ENCODE results near the gene ZSWIM4.
"Not testable (repeated sequence)": the region's sequence is repeated elsewhere in the genome, so short reads cannot be mapped to it uniquely, and the experiment has no call there.

The ZSWIM4 gene
- 10.9 to 14.5 reads per million in 2 donors for total RNA-seq

DNA sequence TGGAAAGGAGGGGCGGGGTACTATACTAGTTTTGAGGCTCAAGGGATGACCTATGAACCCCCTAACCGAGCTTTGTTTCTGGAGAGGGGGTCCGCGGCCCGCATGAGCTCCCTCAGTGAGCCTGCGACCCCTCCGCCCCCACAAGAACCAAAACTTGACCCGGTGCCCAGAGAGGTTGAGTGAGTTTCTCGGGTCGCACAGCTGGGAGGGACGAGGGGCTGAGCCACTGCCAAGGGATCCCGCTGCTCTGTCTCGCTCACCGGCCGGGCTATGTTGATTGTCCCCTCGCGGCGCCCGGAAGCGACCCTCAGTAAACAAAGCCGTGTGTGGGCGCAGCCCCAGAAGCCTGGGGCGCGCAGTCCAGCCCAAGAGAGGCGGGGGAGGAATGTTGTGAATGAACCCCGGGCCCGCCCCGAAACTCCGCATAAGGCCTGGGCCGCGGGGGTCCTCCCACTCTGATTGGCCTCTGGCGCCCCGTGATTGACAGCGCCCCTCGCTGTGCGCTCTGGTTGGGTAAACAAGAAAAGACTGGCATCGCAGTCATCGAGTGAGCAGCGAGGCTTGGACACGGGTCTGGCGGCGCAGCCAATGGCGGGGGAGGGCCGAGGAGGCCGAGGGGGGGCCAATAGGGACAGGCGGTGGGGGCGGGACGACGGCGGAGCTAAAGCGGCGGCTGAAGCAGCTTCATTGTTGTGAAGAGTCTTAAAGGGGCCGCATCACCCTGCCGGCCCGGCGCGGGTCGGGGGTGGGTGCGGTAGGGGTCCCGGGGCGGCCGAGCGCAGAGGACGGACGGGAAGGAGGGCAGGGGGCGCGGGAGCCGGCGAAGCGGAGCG lies at the start of gene ZSWIM4:
TSS of gene ZSWIM4 (plus strand) at position 687 of the 833 bp plus-strand sequence. CDS start 206 bp downstream, outside the sequence.
- DNase-seq: peak; percentile 93

DNA sequence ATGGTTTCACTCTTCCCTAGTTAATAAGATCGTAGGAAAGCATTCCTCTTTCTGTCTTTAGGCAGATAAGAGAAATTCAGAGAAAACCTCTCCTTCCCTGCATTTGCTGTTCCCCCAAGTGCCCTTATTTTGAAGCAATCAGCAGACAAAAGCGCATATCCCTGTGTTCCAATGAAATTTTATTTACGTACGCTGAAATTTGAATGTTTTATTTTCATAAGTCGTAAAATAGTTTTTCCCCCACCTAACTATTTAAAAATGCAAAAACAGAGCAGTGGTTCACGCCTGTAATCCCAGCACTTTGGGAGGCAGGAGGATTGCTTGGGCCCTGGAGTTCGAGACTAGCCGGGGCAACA lies 48.2 kb upstream of the ZSWIM4 start:
- no peak for DNase-seq

DNA sequence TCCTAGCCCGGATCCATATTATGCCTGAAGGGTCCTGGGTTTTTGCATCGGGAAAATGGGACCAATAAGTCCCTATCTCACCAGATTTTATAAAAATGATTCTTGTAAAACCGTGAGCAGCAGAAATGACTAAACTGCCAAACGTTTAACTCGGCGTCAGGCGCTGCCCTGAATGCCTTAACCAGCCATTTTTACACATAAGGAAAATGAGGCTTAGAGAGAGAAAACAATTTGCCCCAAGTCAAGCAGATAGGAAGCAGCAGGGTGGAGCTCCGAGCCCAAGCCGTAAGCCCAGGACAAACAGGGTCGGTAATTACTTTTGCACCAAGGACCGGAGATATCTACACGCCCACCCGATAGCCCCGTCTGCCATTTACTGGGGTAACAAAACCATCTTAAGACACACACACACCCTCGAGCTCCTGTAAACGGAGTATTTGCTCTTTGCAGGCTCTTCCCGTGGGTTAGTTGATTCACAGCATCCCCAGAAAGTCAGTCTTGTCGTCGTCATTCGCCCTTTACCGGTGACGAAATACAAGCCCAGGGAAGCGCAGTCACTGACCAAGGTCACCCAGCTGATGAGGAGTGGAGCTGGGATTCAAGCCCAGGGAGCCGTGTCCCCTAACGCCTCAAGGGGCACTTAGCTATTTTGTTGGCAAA lies 46.9 kb upstream of the ZSWIM4 start:
- no peak for DNase-seq

DNA sequence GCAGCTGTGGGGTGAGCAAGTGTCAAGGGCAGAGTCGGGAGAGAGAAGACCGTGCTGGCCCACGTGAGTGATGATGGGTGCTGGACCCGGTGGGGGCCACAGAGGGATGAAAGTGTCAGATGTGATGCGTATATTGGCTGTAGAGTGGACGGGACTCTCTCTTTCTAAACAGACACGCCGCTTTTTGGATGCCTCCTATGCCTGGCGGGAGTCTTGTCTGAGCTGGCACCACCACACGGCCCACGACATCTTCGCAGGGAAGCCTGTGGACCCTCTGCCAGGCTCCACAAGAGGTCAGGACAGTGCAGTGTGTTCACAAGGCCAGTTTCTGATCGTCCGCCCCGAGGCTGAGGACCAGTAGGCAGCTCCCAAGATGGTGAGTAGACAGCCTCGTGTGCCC lies 43.8 kb upstream of the ZSWIM4 start:
- DNase-seq: no peak

DNA sequence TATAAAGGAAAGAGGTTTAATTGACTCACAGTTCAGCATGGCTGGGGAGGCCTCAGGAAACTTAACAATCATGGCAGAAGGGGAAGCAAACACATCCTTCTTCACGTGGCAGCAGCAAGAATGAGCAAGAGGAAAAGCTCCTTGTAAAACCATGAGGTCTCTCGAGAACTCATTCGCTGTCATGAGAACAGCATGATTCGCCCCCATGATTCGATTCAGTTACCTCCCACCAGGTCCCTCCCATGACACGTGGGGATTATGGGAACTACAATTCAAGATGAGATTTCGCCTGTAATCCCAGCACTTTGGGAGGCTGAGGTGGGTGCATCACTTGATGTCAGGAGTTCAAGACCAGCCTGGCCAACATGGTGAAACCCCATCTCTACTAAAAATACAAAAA lies 41.6 kb upstream of the ZSWIM4 start:
- DNase-seq: not testable (repeated sequence)

DNA sequence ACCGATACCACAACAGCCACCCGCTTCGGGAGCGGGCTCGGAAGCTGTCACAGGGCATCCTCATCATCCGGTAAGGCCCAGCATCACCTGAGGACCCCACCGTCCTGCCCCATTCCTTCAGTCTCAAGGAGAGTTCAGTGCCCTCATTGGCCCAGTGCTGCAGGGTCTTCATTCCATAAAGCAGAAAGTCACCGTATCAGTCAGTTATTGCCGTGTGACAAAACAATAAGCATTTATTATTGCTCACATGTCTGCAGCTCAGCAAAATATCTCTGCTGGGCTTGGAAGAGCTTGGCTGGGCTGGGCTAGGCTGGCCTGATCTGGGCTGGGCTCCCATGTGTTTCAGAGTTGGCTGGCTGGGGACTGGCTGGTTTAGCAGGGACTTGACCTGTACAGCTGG lies 39.0 kb upstream of the ZSWIM4 start:
- no peak for DNase-seq

DNA sequence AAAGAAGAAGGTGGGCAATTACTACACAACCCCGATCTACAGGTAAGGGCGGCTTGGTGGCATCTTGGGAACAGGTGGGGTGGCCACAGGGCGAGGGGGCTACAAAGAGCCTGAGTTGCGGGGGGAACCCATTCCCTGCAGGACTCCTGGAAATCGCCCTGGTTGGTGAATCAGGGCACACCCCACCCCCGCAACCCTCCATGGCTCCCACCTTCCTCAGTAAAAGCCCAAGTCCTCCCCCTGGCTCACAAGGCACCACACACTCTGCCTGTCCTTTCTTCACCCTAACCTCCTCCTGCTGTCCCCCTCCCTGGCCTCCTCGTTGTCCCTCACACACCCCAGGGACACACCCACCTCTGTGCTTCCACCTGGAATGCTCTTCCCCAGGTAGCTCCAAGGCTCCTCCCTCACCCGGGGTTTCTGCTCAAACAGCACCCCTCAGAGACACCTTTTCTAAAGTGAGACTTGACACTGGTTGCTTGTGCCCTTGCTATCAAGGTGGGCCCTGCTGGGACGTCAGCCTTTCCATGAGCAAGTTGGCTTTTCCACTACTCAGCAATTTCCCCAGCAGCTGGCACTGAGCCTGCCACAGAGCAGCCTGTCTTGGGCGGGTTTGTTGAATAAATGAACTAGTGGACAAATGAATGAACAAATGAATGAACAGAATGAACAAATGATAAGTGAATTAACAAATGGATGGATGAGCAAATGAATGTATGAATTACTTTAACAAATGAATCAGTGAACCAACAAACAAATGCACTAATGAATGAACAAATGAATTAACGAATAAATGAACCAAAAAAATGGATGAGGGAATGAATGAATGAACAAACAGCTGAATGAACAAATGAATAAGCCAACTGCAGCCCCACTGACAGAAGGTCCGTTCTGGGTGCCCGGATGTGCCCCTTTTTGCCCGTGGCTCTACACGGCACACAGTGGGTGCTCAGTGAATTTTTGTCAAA lies 37.2 kb upstream of the ZSWIM4 start:
- DNase-seq: no peak

DNA sequence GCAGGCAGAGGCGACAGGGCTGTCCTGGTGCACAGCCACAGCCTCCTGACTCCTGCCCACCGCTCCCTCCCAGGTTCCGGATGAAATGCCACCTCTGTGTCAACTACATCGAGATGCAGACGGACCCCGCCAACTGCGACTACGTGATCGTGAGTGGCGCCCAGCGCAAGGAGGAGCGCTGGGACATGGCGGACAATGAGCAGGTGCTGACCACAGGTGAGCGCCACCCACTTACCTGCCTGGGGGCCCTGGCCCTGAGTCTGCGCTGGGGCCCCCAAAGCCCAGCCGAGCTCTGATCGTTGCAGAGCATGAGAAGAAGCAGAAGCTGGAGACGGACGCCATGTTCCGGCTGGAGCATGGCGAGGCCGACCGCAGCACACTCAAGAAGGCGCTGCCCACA lies 36.4 kb upstream of the ZSWIM4 start:
- no peak for DNase-seq

DNA sequence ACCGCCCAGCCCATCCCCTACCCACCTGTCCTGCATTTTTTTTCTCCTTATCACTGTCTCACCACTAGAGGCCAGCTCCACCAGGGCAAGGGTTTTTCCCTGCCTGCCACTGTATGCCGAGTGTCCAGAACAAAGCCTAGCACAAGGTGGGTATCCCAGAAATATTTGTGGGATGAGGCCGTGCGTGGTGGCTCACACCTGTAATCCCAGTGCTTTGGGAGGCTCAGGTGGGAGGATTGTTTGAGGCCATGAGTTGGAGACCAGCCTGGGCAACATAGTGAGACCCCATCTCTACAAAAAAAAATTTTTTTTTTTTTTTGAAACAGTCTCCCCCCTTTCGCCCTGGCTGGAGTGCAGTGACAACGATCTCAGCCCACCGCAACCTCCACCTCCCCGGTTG lies 33.8 kb upstream of the ZSWIM4 start:
- no peak for DNase-seq

DNA sequence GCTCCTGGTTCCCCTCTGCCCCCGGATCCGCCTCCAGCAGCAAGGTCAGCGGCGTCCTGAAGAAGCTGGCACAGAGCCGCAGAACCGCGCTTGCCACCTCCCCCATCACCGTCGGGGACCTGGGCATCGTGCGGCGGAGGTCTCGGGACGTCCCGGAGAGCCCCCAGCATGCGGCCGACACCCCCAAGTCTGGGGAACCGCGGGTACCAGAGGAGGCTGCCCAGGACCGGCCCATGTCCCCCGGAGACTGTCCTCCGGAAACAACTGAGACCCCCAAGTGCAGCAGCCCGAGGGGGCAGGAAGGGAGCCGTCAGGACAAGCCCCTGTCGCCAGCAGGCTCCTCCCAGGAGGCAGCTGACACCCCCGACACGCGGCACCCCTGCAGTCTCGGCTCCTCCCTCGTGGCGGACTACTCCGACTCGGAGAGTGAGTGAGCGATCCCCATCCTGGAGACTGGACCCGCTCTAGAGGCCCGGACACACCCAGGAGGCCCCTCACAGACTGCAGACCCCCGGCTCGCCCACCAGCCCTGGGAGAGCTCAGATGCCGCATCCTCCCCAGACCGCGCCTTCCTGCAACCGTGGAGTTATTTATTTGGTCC lies 32.5 kb upstream of the ZSWIM4 start:
- DNase-seq: no peak

DNA sequence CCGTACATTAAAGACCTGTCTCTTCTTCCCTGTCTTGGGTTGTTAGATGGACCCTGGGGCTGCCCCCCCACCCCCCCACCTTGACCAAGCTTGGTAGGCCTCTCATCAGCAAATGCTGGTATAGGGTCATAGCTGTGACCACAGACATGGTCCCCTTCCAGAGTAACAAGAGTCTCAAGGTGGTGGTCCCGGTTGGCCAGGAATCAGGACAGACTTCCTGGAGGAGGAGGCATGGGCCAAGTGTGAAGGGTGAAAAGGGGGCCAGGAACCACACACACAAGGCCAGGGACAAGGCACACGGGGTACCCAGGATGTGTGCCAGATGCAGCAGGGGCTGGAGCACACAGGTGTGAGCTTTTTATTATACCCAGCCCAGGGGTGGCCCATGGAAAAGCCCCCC lies 32.0 kb upstream of the ZSWIM4 start:
- DNase-seq: no peak

DNA sequence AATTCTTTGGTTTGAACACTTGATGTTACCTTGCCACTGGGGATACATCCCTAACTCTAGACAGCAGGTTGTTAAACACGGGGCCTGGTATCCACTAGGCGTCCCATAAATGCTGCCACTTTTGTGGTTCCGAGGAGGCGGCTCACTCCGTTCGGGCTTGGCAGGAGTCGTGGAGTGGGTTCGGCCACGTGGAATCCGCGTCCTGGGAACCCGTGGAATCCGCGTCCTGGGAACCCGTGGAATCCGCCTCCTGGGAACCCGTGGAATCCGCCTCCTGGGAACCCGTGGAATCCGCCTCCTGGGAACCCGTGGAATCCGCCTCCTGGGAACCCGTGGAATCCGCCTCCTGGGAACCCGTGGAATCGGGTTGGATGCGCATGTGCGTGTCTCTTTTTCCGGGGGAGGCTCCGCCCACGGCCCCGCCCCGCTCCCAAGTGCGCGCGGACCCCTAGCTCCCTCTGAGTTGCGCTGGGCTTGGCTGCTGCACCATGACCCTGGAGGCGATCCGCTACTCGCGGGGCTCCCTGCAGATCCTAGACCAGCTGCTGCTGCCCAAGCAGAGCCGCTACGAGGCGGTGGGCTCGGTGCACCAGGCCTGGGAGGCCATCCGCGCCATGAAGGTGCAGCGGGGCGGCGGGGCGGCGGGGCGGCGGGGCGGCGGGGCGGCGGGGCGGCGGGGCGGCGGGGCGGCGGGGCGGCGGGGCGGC lies 31.0 kb upstream of the ZSWIM4 start, which contains the start of gene MRI1:
TSS of gene MRI1 (plus strand) at position 422 of the 707 bp plus-strand sequence. CDS start at position 489, 67 bp downstream.
- peak; percentile 37 for DNase-seq

DNA sequence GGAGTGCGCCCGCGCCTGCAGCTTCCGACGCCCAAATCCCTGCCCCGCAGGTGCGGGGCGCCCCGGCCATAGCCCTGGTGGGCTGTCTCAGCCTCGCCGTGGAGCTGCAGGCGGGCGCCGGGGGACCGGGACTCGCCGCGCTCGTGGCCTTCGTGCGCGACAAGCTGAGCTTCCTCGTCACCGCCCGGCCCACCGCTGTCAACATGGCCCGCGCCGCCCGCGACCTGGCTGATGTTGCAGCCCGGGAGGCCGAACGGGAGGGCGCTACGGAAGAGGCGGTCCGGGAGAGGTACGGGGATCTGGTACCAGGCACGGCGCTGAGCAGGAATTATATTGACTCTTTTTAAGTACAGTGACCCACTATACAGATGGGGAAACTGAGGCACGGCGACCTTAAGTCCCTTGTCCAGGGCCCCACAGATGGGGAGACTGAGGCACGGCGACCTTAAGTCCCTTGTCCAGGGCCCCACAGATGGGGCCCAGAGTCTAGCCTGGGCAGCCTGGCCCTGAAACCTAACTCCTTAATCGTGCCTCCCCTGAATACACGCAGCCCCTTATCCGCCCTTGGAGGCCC lies 30.3 kb upstream of the ZSWIM4 start:
- DNase-seq: peak; percentile 22

DNA sequence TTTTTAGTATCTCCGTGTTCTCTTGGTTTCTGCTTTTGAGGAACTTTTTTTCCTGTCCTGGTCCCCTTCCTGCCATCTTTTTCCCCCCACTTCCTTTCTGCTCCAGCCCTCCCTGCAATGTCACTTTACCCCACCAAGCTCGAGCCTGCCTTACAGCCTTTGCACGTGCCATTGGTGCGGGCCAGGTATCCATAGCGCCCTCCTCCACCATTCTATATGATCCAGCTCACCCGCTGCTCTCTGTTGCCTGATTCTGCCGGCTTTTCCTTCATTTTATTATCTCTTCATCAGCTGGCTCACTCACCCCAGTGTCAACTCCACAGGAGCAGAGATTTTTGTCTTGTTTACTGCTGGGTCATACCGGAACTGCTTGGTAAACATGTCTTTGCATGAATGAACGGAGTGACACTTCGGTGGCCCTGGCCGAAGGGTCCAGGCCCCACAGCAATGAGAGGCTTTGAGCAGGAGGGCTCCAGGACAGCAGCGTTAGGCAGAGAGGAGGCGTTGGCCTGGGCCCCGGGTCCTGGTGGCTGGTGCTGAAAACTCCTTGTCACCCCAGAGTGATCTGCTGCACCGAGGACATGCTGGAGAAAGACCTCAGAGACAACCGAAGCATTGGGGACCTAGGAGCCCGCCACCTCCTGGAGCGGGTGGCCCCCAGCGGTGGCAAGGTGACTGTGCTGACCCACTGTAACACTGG lies 29.7 kb upstream of the ZSWIM4 start:
- no peak for DNase-seq

DNA sequence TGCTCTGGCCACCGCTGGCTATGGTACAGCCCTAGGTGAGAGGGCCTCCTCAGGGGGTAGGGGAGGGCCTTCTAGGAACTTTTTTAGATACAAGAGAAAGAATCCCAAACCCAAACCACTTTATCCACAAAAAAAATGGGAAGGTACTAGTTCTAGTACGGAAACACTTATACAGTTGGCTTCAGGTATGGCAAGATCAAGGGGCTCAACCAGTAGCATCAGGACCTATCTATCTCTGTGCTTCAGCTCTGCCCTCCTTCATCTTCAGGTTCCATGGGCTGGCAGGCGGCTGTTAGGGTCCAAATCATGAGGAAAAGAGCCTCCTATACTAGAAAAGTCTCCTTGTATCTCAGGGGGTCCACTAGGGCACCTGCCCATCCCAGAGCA lies 29.2 kb upstream of the ZSWIM4 start:
- DNase-seq: no peak

DNA sequence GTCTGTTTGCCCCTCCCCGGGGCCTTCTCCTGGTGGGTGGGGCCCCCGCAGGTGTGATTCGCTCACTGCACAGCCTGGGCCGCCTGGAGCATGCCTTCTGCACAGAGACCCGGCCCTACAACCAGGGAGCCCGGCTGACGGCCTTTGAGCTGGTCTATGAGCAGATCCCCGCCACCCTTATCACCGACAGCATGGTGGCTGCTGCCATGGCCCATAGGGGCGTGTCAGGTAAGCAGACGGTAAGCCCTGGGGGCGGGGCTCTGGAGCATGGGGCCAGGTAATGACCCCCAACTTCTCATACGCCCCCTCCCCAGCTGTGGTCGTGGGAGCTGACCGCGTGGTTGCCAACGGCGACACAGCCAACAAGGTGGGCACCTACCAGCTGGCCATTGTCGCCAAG lies 26.7 kb upstream of the ZSWIM4 start:
- no peak for DNase-seq

DNA sequence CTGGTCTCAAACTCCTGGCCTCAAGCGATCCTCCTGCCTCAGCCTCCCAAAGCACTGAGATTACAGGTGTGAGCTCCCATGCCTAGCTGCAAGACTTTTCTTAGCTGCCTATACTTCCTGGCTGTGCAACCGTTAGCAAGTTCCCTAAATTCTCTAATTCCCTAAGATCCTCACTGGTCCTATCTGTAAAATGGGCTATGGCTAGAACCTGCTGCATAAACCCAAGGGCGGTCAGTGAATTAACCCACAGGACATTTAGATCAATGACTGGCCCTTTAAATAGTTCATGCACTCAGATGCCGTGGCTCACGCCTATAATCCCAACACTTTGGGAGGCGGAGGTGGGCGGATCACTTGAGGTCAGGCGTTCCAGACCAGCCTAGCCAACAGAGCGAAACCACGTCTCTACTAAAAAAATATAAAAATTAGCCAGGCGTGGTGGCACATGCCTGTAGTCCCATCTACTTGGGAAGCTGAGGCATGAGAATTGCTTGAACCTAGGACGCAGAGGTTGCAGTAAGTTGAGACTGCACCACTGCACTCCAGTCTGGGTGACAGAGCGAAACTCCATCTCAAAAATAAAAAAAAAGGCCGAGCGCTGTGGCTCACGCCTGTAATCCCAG lies 25.1 kb upstream of the ZSWIM4 start:
- DNase-seq: no peak

DNA sequence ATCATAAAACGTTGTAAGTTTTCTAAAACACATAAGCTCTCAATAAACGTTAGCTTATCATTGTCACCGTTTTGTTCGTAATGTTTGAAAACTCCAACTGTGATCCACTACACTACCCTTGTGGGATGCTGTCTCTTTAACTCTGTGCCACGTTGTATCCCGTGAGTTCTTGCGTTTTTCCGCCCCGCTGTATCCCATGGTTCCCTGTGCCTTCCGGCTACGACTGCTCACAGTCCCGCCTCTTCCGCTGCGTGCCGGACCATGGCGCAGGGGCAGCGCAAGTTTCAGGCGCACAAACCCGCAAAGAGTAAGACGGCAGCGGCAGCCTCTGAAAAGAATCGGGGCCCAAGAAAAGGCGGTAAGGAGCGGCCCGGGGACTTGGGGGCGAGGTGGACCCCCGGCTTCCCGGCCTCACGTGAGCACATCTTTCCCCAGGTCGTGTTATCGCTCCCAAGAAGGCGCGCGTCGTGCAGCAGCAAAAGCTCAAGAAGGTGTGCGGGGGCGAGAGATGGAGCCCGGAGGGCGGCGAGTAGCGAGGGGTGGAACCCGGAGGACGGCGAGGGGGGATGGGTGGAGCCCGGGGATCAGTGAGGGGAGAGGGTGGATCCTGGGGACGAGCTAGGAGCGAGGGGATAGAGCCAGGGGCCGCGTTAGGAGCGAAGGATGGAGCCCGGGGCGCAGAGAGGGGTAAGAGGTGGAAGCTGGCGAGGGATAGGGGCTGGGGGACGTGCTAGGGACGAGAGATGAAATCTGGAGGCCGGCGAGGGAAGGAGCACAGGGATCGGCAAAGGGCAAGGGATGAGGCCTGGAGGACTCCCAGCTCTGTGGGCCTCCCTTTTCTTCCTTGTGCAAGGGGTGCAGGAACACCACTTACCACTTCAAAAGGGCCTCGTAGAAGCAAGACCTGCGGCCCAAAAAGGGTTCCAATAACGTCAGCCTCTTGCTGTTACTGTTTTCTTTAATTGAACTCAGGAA lies 20.7 kb upstream of the ZSWIM4 start, which contains the start of gene C19orf53:
TSS of gene C19orf53 (plus strand) at position 240 of the 975 bp plus-strand sequence. CDS start at position 262, 22 bp downstream.
- DNase-seq: peak; percentile 49

DNA sequence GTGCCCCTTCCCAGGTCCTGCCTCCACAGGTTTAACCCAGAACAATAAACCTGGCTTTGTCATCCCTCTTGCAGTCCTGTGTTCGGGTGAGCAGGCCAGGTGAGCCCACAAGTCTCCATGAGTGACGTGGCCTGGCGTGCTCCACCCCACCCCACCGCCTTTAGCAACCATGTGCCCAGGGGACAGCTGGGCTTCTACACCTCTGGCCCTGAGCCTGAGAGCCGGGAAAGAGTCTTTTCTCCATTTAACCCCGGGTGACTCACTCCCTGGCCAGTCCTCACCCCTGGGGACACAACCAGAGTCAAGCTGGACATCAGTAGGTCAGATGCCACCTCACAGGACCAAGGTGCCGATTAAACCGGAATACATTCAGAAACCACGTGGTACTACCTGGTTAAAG lies 16.8 kb upstream of the ZSWIM4 start:
- DNase-seq: no peak
